SK-N-SH (cell line): ENCODE data around the gene RIPOR2.

Experiments
- EP300 ChIP-seq, 2 experiments: IDR thresholded peaks; 2 replicates each; pipeline versions ENCODE4 v1.4.0 to v1.6.1; 2012; ENCODE audit warnings: borderline replicate concordance in 1 of 2, low read depth in 1 of 2, low read length in 1 of 2
- FOXM1 ChIP-seq: IDR thresholded peaks from 2 replicates; pipeline ENCODE4 v1.4.0; 2012; ENCODE audit warnings: low read depth, mild to moderate bottlenecking
- JUND ChIP-seq: IDR thresholded peaks from 2 replicates; pipeline ENCODE4 v1.4.0; 2012
- NFIC ChIP-seq: IDR thresholded peaks from 2 replicates; pipeline ENCODE4 v1.4.0; 2012; ENCODE audit warnings: borderline replicate concordance
- SMC3 ChIP-seq: IDR thresholded peaks from 2 replicates; pipeline ENCODE4 v1.6.1; 2012; ENCODE audit warnings: low read depth, low read length, improper control_type of control experiment
- TF ChIP-seq, protein P1 (sequence below): fragments of 200-600 bp; sonication (generic); IDR thresholded peaks from 2 replicates; pipeline ENCODE4 v1.6.1; 2017; ENCODE audit warnings: antibody characterized with exemption, mild to moderate bottlenecking, moderate library complexity

GRCh38 chr6:24874776-24875533 lies 60.8 kb downstream of the RIPOR2 start:
- TF ChIP-seq, protein P1, sequence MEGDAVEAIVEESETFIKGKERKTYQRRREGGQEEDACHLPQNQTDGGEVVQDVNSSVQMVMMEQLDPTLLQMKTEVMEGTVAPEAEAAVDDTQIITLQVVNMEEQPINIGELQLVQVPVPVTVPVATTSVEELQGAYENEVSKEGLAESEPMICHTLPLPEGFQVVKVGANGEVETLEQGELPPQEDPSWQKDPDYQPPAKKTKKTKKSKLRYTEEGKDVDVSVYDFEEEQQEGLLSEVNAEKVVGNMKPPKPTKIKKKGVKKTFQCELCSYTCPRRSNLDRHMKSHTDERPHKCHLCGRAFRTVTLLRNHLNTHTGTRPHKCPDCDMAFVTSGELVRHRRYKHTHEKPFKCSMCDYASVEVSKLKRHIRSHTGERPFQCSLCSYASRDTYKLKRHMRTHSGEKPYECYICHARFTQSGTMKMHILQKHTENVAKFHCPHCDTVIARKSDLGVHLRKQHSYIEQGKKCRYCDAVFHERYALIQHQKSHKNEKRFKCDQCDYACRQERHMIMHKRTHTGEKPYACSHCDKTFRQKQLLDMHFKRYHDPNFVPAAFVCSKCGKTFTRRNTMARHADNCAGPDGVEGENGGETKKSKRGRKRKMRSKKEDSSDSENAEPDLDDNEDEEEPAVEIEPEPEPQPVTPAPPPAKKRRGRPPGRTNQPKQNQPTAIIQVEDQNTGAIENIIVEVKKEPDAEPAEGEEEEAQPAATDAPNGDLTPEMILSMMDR: no peak
- no peak for TF ChIP-seq JUND
- no peak for TF ChIP-seq NFIC
- no peak for TF ChIP-seq FOXM1
- peak in 1 of 2 experiments; percentile 61; a peak in 1 of 4 replicates for TF ChIP-seq EP300 (IDR thresholded peaks at IDR 0.05; ENCODE audit: borderline replicate concordance in 1 of 2, low read depth in 1 of 2, low read length in 1 of 2)
- TF ChIP-seq SMC3: no peak
